ENCODE measurements around the gene MAP1LC3A. TPM values are rescaled to one million over a fixed set of nuclear protein-coding genes. Genes with fewer than 3 reads are reported as not detected.

MAP1LC3A gene
- total RNA-seq, 3 donors from 2014 or later (not counting 1 experiment from before 2014, with no cell fraction given): 12.7 to 20.4 (median 19.8) TPM

GRCh38 chr20:34537651-34538050 is 20.9 kb upstream of the MAP1LC3A start:
- intact Hi-C loops (cut with micrococcal nuclease): loop anchor here (1.0 to 10.0 kb wide), 2 partner anchors 167 to 232 kb away; partner anchors contain the start of gene TP53INP2
- H3K27ac Mint-ChIP-seq: no peak overlapping the region
- H3K27me3 Mint-ChIP-seq (ENCODE audit: low read depth in 2 of 2): no peaks in the 10 kb centered on the region
- no peaks in the 10 kb centered on the region for H3K9me3 Mint-ChIP-seq
- H3K4me1 ChIP-seq (ENCODE audit: control insufficient read depth, insufficient read depth, low read length): peaks cover 16% of the 10 kb centered on the region
- no peak overlapping the region for H3K27ac ChIP-seq (ENCODE audit: low read length)
- H3K27me3 ChIP-seq (ENCODE audit: control insufficient read depth, insufficient read depth, low read length): no peaks in the 10 kb centered on the region
- H3K4me3 Mint-ChIP-seq: no peak overlapping the region
- H3K36me3 Mint-ChIP-seq: peaks cover 9% of the 10 kb centered on the region
- H3K36me3 ChIP-seq (ENCODE audit: control insufficient read depth, insufficient read depth, low read length): peaks cover 55% of the 10 kb centered on the region
- ATAC-seq (no peak), DNase-seq (no peak)
- no peaks in the 10 kb centered on the region for H3K9me3 ChIP-seq (ENCODE audit: control insufficient read depth, insufficient read depth, low read length)
- H3K4me1 Mint-ChIP-seq: peaks cover 7 to 15% of the 10 kb centered on the region in 2 donors
- TF ChIP-seq CTCF (IDR thresholded peaks at IDR 0.05): no peak
- WGBS (ENCODE audit: insufficient coverage): 82% methylated on average over 8 of the region's 8 CpGs
- no peak overlapping the region for H3K4me3 ChIP-seq (ENCODE audit: low read length)

GRCh38 chr20:34538671-34539123 is 19.8 kb upstream of the MAP1LC3A start:
- H3K27me3 Mint-ChIP-seq (ENCODE audit: low read depth in 2 of 2): no peaks in the 10 kb centered on the region
- WGBS (ENCODE audit: insufficient coverage): 60% methylated on average over 5 of the region's 5 CpGs
- Histone ChIP-seq H3K4me3 (ENCODE audit: low read length) (no peak overlapping the region), H3K4me1 (ENCODE audit: control insufficient read depth, insufficient read depth, low read length) (peaks cover 16% of the 10 kb centered on the region), H3K9me3 (ENCODE audit: control insufficient read depth, insufficient read depth, low read length) (no peaks in the 10 kb centered on the region), H3K27ac (ENCODE audit: low read length) (no peak overlapping the region), H3K27me3 (ENCODE audit: control insufficient read depth, insufficient read depth, low read length) (no peaks in the 10 kb centered on the region), H3K36me3 (ENCODE audit: control insufficient read depth, insufficient read depth, low read length) (peaks cover 50% of the 10 kb centered on the region)
- no peaks in the 10 kb centered on the region for H3K9me3 Mint-ChIP-seq
- H3K4me3 Mint-ChIP-seq: no peak overlapping the region
- DNase-seq: peak; percentile 32 to 73
- TF ChIP-seq CTCF (IDR thresholded peaks at IDR 0.05): peak; percentile 70
- H3K27ac Mint-ChIP-seq: peak overlapping the region in 1 of 2 donors; percentile 65
- peak; percentile 46 to 64 (median 64) for ATAC-seq
- H3K4me1 Mint-ChIP-seq: peaks cover 7 to 15% of the 10 kb centered on the region in 2 donors
- intact Hi-C loops (cut with micrococcal nuclease): loop anchor here (1.0 to 10.0 kb wide), 2 partner anchors 166 to 231 kb away; partner anchors contain the start of gene TP53INP2
- peaks cover 9% of the 10 kb centered on the region for H3K36me3 Mint-ChIP-seq

GRCh38 chr20:34539756-34540155 is 18.8 kb upstream of the MAP1LC3A start:
- Mint-ChIP-seq H3K27me3 (ENCODE audit: low read depth in 2 of 2) (no peaks in the 10 kb centered on the region), H3K4me1 (peaks cover 15 to 25% of the 10 kb centered on the region in 2 donors), H3K9me3 (no peaks in the 10 kb centered on the region), H3K27ac (no peak overlapping the region), H3K4me3 (no peak overlapping the region), H3K36me3 (peaks cover 9% of the 10 kb centered on the region)
- ATAC-seq (no peak), DNase-seq (no peak)
- H3K9me3 ChIP-seq (ENCODE audit: control insufficient read depth, insufficient read depth, low read length): no peaks in the 10 kb centered on the region
- H3K4me3 ChIP-seq (ENCODE audit: low read length): no peak overlapping the region
- H3K4me1 ChIP-seq (ENCODE audit: control insufficient read depth, insufficient read depth, low read length): peaks cover 16% of the 10 kb centered on the region
- 94% methylated on average over 8 of the region's 8 CpGs for WGBS (ENCODE audit: insufficient coverage)
- H3K27me3 ChIP-seq (ENCODE audit: control insufficient read depth, insufficient read depth, low read length): no peaks in the 10 kb centered on the region
- peaks cover 43% of the 10 kb centered on the region for H3K36me3 ChIP-seq (ENCODE audit: control insufficient read depth, insufficient read depth, low read length)
- intact Hi-C loops (cut with micrococcal nuclease): loop anchor here (10.0 kb wide), 1 partner anchor 165 kb away; the partner anchor contains the start of gene TP53INP2
- H3K27ac ChIP-seq (ENCODE audit: low read length): no peak overlapping the region
- TF ChIP-seq CTCF (IDR thresholded peaks at IDR 0.05): no peak
